Measurements from ENCODE around the gene ANGPTL7. TPM values are rescaled to one million over a fixed set of nuclear protein-coding genes. Genes with fewer than 3 reads are reported as not detected.

ANGPTL7 gene
- total RNA-seq, 2 donors from 2014 or later: 1.6 to 4.8 TPM

GRCh38 chr1:11145741-11146140 lies 43.4 kb upstream of the ANGPTL7 start:
- Histone ChIP-seq H3K36me3 (peaks cover 54% of the 10 kb centered on the region), H3K4me1 (peaks cover 0 to 30% of the 10 kb centered on the region in 2 donors), H3K27ac (no peak overlapping the region), H3K4me3 (no peak overlapping the region), H3K27me3 (no peaks in the 10 kb centered on the region), H3K9me3 (no peaks in the 10 kb centered on the region)
- TF ChIP-seq CTCF (IDR thresholded peaks at IDR 0.05): no peak
- no peak for DNase-seq (ENCODE audit: low spot score)

GRCh38 chr1:11147197-11147770 lies 41.9 kb upstream of the ANGPTL7 start:
- Histone ChIP-seq H3K27me3 (no peaks in the 10 kb centered on the region), H3K27ac (no peak overlapping the region), H3K9me3 (no peaks in the 10 kb centered on the region), H3K4me3 (no peak overlapping the region), H3K4me1 (peaks cover 0 to 46% of the 10 kb centered on the region in 2 donors), H3K36me3 (peaks cover 54% of the 10 kb centered on the region)
- TF ChIP-seq CTCF (IDR thresholded peaks at IDR 0.05): no peak
- DNase-seq (ENCODE audit: low spot score): no peak

- Histone ChIP-seq H3K9me3 (no peaks in the 10 kb centered on the region), H3K4me3 (no peak overlapping the region), H3K36me3 (peaks cover 34% of the 10 kb centered on the region), H3K4me1 (peaks cover 0 to 29% of the 10 kb centered on the region in 2 donors), H3K27ac (no peak overlapping the region), H3K27me3 (no peaks in the 10 kb centered on the region)
- DNase-seq (ENCODE audit: low spot score): no peak
- TF ChIP-seq CTCF (IDR thresholded peaks at IDR 0.05): no peak
These were observed 38.8 kb upstream of the ANGPTL7 start for GRCh38 chr1:11150326-11150725.

- H3K27me3 ChIP-seq: no peaks in the 10 kb centered on the region
- no peak for TF ChIP-seq CTCF (IDR thresholded peaks at IDR 0.05)
- no peak for DNase-seq (ENCODE audit: low spot score)
- H3K4me1 ChIP-seq: peaks cover 0 to 29% of the 10 kb centered on the region in 2 donors
- peaks cover 27% of the 10 kb centered on the region for H3K36me3 ChIP-seq
- H3K9me3 ChIP-seq: no peaks in the 10 kb centered on the region
- no peak overlapping the region for H3K4me3 ChIP-seq
- no peak overlapping the region for H3K27ac ChIP-seq
These were observed 38.0 kb upstream of the ANGPTL7 start for GRCh38 chr1:11151114-11151513.

GRCh38 chr1:11151826-11152612 lies 37.1 kb upstream of the ANGPTL7 start:
- no peak for TF ChIP-seq CTCF (IDR thresholded peaks at IDR 0.05)
- H3K27me3 ChIP-seq: no peaks in the 10 kb centered on the region
- H3K4me1 ChIP-seq: peaks cover 0 to 32% of the 10 kb centered on the region in 2 donors
- H3K4me3 ChIP-seq: no peak overlapping the region
- H3K27ac ChIP-seq: no peak overlapping the region
- DNase-seq (ENCODE audit: low spot score): no peak
- peaks cover 28% of the 10 kb centered on the region for H3K36me3 ChIP-seq
- H3K9me3 ChIP-seq: no peaks in the 10 kb centered on the region
